GM12878 (cell line): ENCODE measurements around the gene EPB41L2. TPM values are rescaled to one million over a fixed set of nuclear protein-coding genes. Genes with fewer than 3 reads are reported as not detected.
A peak's percentile ranks its signal among the peaks of the same experiment; 100 is the strongest.

Experiments used
- ATAC-seq: fragments of 200-7000 bp; cut with Tn5 transposase; 3 replicates; pipeline ENCODE4 v1.9.1; 2020; ENCODE audit warnings: mild to moderate bottlenecking, moderate library complexity
- BruUV-seq: library from RNA; stranded (reverse); fragments of 400-500 nt; replicated peaks from 2 replicates; lab custom pipeline; 2021; lab: Mats Ljungman, UMichigan
- CTCF ChIA-PET: fragments of 300-600 bp; sonication (Branson Sonifier 250); formaldehyde crosslinking; extraction: SDS; loops from one replicate; lab custom pipeline; 2021; ENCODE audit warnings: inconsistent platforms; lab: Yijun Ruan, JAX
- POLR2A ChIA-PET: fragments of 350-600 bp; formaldehyde crosslinking; extraction: SDS; loops from one replicate; lab custom pipeline; 2021; ENCODE audit warnings: inconsistent platforms; lab: Charles Lee
- RAD21 ChIA-PET: fragments of 300-600 bp; sonication (Branson Sonifier 250); formaldehyde crosslinking; loops from one replicate; lab custom pipeline; 2023; ENCODE audit warnings: antibody characterized with exemption; ENCODE audit not compliant: unreplicated experiment; lab: Charles Lee
- SMC1A ChIA-PET: fragments of 300-600 bp; sonication (Branson Sonifier 250); formaldehyde crosslinking; loops from one replicate; lab custom pipeline; 2023; ENCODE audit not compliant: unreplicated experiment, uncharacterized antibody; lab: Charles Lee
- DNase-seq: peaks from one replicate; pipeline ENCODE4 v3.0.0-alpha.2; 2011; ENCODE audit warnings: low read depth, low spot score
- FAIRE-seq: peaks from 3 replicates; lab custom pipeline; 2011; peaks lifted over from hg19 to GRCh38; lab: Jason Lieb, UNC
- H2AFZ ChIP-seq: 2 replicates; pipeline ENCODE4 v1.6.0; 2011; ENCODE audit warnings: low read depth, low read length, control low read depth; ENCODE audit not compliant: control insufficient read depth
- H3K27ac ChIP-seq: 2 replicates; pipeline ENCODE4 v1.5.1; 2011; ENCODE audit warnings: control low read depth; ENCODE audit not compliant: control insufficient read depth, insufficient read depth
- H3K27me3 ChIP-seq, 2 experiments: replicated peaks in 1 of 2; 2 replicates each; pipeline versions ENCODE4 v1.6.0 to v1.6.1; 2011; ENCODE audit warnings: low read length in 1 of 2; ENCODE audit not compliant: control insufficient read depth in 2 of 2, insufficient read depth in 2 of 2
- H3K36me3 ChIP-seq, 2 experiments: 2 replicates each; pipeline ENCODE4 v1.5.1; 2011; ENCODE audit warnings: low read length in 1 of 2; ENCODE audit not compliant: control insufficient read depth in 2 of 2, insufficient read depth in 2 of 2
- H3K4me1 ChIP-seq: 2 replicates; pipeline ENCODE4 v1.6.1; 2011; ENCODE audit warnings: mild to moderate bottlenecking, low read length, moderate library complexity, mixed read lengths; ENCODE audit not compliant: control insufficient read depth, insufficient read depth
- H3K4me2 ChIP-seq: 2 replicates; pipeline ENCODE4 v1.6.0; 2011; ENCODE audit warnings: control low read depth; ENCODE audit not compliant: control insufficient read depth, insufficient read depth
- H3K4me3 ChIP-seq: fragments of 200-600 bp; sonication (generic); 2 replicates; pipeline ENCODE4 v1.5.1; 2016
- H3K79me2 ChIP-seq: 2 replicates; pipeline ENCODE4 v1.6.0; 2011; ENCODE audit warnings: low read length; ENCODE audit not compliant: control insufficient read depth, insufficient read depth
- H3K9ac ChIP-seq: 2 replicates; pipeline ENCODE4 v1.8.0; 2011; ENCODE audit warnings: low read length, control low read depth, mixed read lengths; ENCODE audit not compliant: control insufficient read depth, insufficient read depth
- H3K9me3 ChIP-seq: replicated peaks from 3 replicates; pipeline ENCODE4 v1.5.1; 2011; ENCODE audit warnings: mild to moderate bottlenecking, low read length; ENCODE audit not compliant: control insufficient read depth, insufficient read depth
- H4K20me1 ChIP-seq: 2 replicates; pipeline ENCODE4 v1.6.0; 2011; ENCODE audit not compliant: control insufficient read depth, insufficient read depth
- BCL3 ChIP-seq: IDR thresholded peaks from 2 replicates; pipeline ENCODE4 v1.6.1; 2011; ENCODE audit warnings: borderline replicate concordance, low read depth, mild to moderate bottlenecking, moderate library complexity, low read length; ENCODE audit not compliant: insufficient read depth, poor library complexity, severe bottlenecking
- ETV6 ChIP-seq, 2 experiments: fragments of 450-650 bp in 1 of 2; IDR thresholded peaks in 1 of 2; conservative IDR thresholded peaks in 1 of 2; 2 replicates each; pipeline ENCODE4 v1.6.1; 2014; ENCODE audit warnings: antibody characterized with exemption in 1 of 2, borderline replicate concordance in 1 of 2, low read depth in 1 of 2, mild to moderate bottlenecking in 1 of 2, moderate library complexity in 1 of 2
- KDM1A ChIP-seq: fragments of 200-600 bp; sonication (generic); IDR thresholded peaks from 2 replicates; pipeline ENCODE4 v1.6.1; 2016; ENCODE audit warnings: borderline replicate concordance
- NFYB ChIP-seq: IDR thresholded peaks from 2 replicates; pipeline ENCODE4 v1.6.1; 2011; ENCODE audit warnings: low read depth, mild to moderate bottlenecking, low read length, improper control_type of control experiment, moderate library complexity; ENCODE audit not compliant: insufficient read depth
- PBX3 ChIP-seq: IDR thresholded peaks from 2 replicates; pipeline ENCODE4 v1.6.1; 2011; ENCODE audit warnings: mild to moderate bottlenecking, low read depth, low read length, moderate library complexity; ENCODE audit not compliant: insufficient replicate concordance
- RAD51 ChIP-seq: fragments of 450-650 bp; IDR thresholded peaks from 2 replicates; pipeline ENCODE4 v1.6.1; 2016; ENCODE audit warnings: moderate library complexity, mild to moderate bottlenecking, inconsistent platforms
- SREBF2 ChIP-seq: IDR thresholded peaks from 2 replicates; pipeline ENCODE4 v1.6.1; 2012; ENCODE audit warnings: mild to moderate bottlenecking, low read length
- WGBS: methylation state at CpG from one replicate; pipeline ENCODE4 v1.1.6; 2016; ENCODE audit warnings: low lambda C conversion rate; ENCODE audit not compliant: insufficient replicate concordance, insufficient coverage; ENCODE audit errors: missing lambda C conversion rate; 5-methylcytosine and 5-hydroxymethylcytosine counted together
- in situ Hi-C: fragments of 300-500 bp; cut with MboI; formaldehyde crosslinking; loops from 9 replicates; pipeline ENCODE4 v1.14.3; 2018; ENCODE audit warnings: mixed read lengths
- intact Hi-C: fragments of 100-400 bp; cut with micrococcal nuclease; formaldehyde crosslinking; loops from one replicate; pipeline ENCODE4 v1.14.2; 2022; ENCODE audit not compliant: unreplicated experiment
- polyA plus RNA-seq, 11 experiments: library from polyadenylated mRNA; depleted of rRNA in 4 of 11; unstranded in 6 of 11; stranded (reverse) in 5 of 11; fragments of >200 nt; fragmentation: Nextera tagmentation in 4 of 11; fragmentation: Illumina TruSeq in 1 of 11; extraction: Ambion mirVana in 4 of 11; extraction: Trizol in 1 of 11; gene quantifications; 1 replicate in 1 of 11; 2 replicates in 10 of 11; pipeline versions ENCODE4 v1.2.1 to v1.2.3, GENCODE V29; 2011 to 2016; ENCODE audit warnings: inconsistent platforms in 2 of 11, missing spikeins in 2 of 11, low read depth in 1 of 11
- total RNA-seq, 4 experiments: library from RNA; depleted of rRNA in 3 of 4; stranded (reverse); fragments of >200 nt in 3 of 4; fragmentation: Illumina TruSeq in 1 of 4; extraction: Trizol in 1 of 4; gene quantifications; 2 replicates each; pipeline versions ENCODE4 v1.2.1 to v1.2.3, GENCODE V29; 2013 to 2021

Gene EPB41L2
- total and polyA plus RNA-seq, 10 of the 15 experiments (the other 5 are each of a cell fraction or from before 2014, with no cell fraction given): 7.4 to 41.6 (median 19.0) TPM

- ChIA-PET SMC1A (no interaction called here), RAD21 (no interaction called here), CTCF (no interaction called here), POLR2A (no interaction called here)
- no peaks in the 10 kb centered on the region for H3K27me3 ChIP-seq
- no peak overlapping the region for H3K27ac ChIP-seq
- H3K4me1 ChIP-seq: no peaks in the 10 kb centered on the region
- DNase-seq (no peak), ATAC-seq (no peak), FAIRE-seq (no peak)
- no peaks in the 10 kb centered on the region for H3K9me3 ChIP-seq
- WGBS: 29% methylated on average over 1 of the region's 1 CpG
- H2AFZ ChIP-seq: no peak overlapping the region
- TSS peak; percentile 34 for BruUV-seq
- TF ChIP-seq ETV6 (conservative IDR thresholded peaks at IDR 0.05 in 1 of 2, IDR thresholded peaks at IDR 0.05 in 1 of 2; ENCODE audit: borderline replicate concordance in 1 of 2, low read depth in 1 of 2) (no peak), RAD51 (no peak), KDM1A (no peak), PBX3 (no peak), SREBF2 (no peak), NFYB (no peak), BCL3 (no peak)
- H3K36me3 ChIP-seq: no peaks in the 10 kb centered on the region; a peak in 1 of 4 replicates
- H3K4me2 ChIP-seq: no peak overlapping the region
- no peaks in the 10 kb centered on the region for H3K79me2 ChIP-seq
- in situ Hi-C loops (no loop called here), intact Hi-C loops (no loop called here)
- H3K4me3 ChIP-seq: no peak overlapping the region
- H4K20me1 ChIP-seq: no peaks in the 10 kb centered on the region
- no peak overlapping the region for H3K9ac ChIP-seq
Observed at GRCh38 chr6:130923350-130923749, 139.7 kb downstream of the EPB41L2 start.
